Measurements from ENCODE around the gene CYSRT1. TPM values are rescaled to one million over a fixed set of nuclear protein-coding genes. Genes with fewer than 3 reads are reported as not detected.

The CYSRT1 gene
- total RNA-seq, 1 experiment from 2014 or later: 3.0 TPM

DNA sequence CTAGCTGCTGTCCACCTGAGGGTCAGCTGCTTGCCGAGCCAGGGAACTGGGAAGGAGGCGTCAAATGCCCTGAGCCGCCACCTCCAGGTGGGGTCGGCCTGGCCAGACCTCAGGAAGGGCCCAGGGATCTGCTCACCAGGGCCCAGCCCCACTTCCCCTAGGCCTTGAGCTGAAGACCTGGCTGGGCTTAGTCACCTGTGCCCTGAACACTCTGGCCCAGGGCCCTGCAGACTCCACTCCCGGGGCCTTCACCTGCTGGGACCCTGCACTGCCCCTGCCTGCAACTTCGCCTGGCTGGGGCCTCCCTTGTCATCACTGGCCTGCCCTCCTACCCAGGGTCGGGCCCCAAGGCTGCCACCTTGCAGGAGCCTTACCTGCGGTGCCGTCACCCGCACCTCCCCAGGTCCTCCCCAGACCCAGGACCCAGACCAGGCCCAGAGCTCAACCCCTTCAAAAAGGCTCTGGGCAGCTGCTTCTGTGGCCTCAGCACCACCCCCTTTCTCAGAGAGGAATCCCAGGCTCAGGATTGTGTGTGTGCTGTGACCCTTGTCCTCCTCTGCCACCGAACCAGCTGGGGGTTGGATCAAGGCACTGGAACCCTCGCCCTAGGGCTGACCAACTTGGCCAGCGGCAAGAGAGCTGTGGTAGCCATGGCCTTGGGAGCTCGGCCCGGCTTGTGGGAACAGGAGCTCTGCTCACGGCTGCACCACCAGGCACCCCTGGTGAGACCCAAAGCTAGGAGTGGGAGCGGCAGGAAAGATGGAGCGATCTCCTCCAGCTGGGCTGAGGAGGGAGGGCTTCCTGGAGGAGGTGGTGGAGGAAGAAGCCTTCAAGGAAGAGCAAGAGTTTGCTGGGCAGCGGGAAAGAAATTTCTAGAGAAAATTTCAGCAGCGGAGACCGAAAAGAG lies 29.0 kb downstream of the CYSRT1 start:
- no peaks in the 10 kb centered on the region for H3K4me1 Mint-ChIP-seq (ENCODE audit: low read depth, unreplicated experiment)
- no peaks in the 10 kb centered on the region for H3K9me3 Mint-ChIP-seq (ENCODE audit: low read depth, unreplicated experiment)
- H3K4me3 Mint-ChIP-seq (ENCODE audit: low read depth, unreplicated experiment): peak overlapping the region; percentile 80
- no TSS peak for BruUV-seq (replicated peaks)
- H3K36me3 Mint-ChIP-seq (ENCODE audit: insufficient read depth, unreplicated experiment): peaks cover 46% of the 10 kb centered on the region
- no peaks in the 10 kb centered on the region for H3K27me3 Mint-ChIP-seq (ENCODE audit: unreplicated experiment)
- DNase-seq: no peak
- intact Hi-C loops (cut with micrococcal nuclease; ENCODE audit: unreplicated experiment): no loop called here
- TF ChIP-seq, protein P1, sequence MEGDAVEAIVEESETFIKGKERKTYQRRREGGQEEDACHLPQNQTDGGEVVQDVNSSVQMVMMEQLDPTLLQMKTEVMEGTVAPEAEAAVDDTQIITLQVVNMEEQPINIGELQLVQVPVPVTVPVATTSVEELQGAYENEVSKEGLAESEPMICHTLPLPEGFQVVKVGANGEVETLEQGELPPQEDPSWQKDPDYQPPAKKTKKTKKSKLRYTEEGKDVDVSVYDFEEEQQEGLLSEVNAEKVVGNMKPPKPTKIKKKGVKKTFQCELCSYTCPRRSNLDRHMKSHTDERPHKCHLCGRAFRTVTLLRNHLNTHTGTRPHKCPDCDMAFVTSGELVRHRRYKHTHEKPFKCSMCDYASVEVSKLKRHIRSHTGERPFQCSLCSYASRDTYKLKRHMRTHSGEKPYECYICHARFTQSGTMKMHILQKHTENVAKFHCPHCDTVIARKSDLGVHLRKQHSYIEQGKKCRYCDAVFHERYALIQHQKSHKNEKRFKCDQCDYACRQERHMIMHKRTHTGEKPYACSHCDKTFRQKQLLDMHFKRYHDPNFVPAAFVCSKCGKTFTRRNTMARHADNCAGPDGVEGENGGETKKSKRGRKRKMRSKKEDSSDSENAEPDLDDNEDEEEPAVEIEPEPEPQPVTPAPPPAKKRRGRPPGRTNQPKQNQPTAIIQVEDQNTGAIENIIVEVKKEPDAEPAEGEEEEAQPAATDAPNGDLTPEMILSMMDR (IDR thresholded peaks at IDR 0.05; ENCODE audit: unreplicated experiment): no peak
- peak overlapping the region; percentile 66 for H3K27ac Mint-ChIP-seq (ENCODE audit: unreplicated experiment)
- CTCF ChIA-PET: interaction anchor here (0.7 to 1.2 kb wide), 4 partner anchors 12 to 33 kb away, joined by 3 to 4 read pairs (median 3); no protein-coding TSS in a partner anchor

- TF ChIP-seq, protein P1 (IDR thresholded peaks at IDR 0.05; ENCODE audit: unreplicated experiment): no peak
- H3K9me3 Mint-ChIP-seq (ENCODE audit: low read depth, unreplicated experiment): no peaks in the 10 kb centered on the region
- CTCF ChIA-PET: interaction anchor here (0.7 to 1.2 kb wide), 4 partner anchors 13 to 32 kb away, joined by 3 to 4 read pairs (median 3); no protein-coding TSS in a partner anchor
- H3K27ac Mint-ChIP-seq (ENCODE audit: unreplicated experiment): peak within 1 kb of the TSS; percentile 66
- H3K4me1 Mint-ChIP-seq (ENCODE audit: low read depth, unreplicated experiment): no peaks in the 10 kb centered on the region
- intact Hi-C loops (cut with micrococcal nuclease; ENCODE audit: unreplicated experiment): no loop called here
- DNase-seq: peak; percentile 95
- H3K4me3 Mint-ChIP-seq (ENCODE audit: low read depth, unreplicated experiment): peak within 1 kb of the TSS; percentile 80
- no peaks in the 10 kb centered on the region for H3K27me3 Mint-ChIP-seq (ENCODE audit: unreplicated experiment)
- peaks cover 43% of the 10 kb centered on the region for H3K36me3 Mint-ChIP-seq (ENCODE audit: insufficient read depth, unreplicated experiment)
- BruUV-seq (replicated peaks): no TSS peak
Measured at GRCh38 chr9:137254624-137255447, 29.9 kb downstream of the CYSRT1 start, which contains the start of gene NELFB. Gene NELFB, plus strand, starts transcription at chr9:137255327.

DNA sequence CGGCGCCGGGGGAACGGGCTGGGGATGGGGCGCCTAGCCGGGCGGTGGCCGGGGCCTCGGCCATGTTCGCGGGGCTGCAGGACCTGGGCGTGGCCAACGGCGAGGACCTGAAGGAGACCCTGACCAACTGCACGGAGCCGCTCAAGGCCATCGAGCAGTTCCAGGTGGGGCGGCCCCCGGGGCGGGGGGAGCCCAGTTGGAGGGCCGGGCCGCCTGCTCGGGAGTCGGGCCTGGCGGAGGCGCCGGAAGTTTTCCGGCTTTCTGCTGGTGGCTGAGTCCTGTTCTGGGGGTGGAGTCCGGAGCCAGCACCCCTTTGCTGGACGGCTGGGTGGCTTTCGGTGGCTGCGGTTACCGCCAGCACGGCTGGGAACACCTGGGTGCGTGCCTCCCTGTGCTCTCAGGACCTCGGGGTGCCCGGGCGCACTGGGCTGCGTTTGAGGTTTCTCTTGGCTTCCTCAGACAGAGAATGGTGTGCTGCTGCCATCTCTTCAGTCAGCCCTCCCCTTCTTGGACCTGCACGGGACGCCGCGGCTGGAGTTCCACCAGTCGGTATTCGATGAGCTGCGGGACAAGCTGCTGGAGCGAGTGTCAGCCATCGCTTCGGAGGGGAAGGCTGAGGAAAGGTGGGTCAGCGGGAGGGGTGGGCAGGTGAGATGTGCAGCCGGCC lies 30.6 kb downstream of the CYSRT1 start:
- CTCF ChIA-PET: interaction anchor here (1.2 kb wide), 1 partner anchor 31 kb away, joined by 3 read pairs; no protein-coding TSS in a partner anchor
- Mint-ChIP-seq H3K27ac (ENCODE audit: unreplicated experiment) (no peak overlapping the region), H3K4me3 (ENCODE audit: low read depth, unreplicated experiment) (peak overlapping the region; percentile 80), H3K4me1 (ENCODE audit: low read depth, unreplicated experiment) (no peaks in the 10 kb centered on the region), H3K36me3 (ENCODE audit: insufficient read depth, unreplicated experiment) (peaks cover 42% of the 10 kb centered on the region), H3K9me3 (ENCODE audit: low read depth, unreplicated experiment) (no peaks in the 10 kb centered on the region), H3K27me3 (ENCODE audit: unreplicated experiment) (no peaks in the 10 kb centered on the region)
- BruUV-seq (replicated peaks): no TSS peak
- intact Hi-C loops (cut with micrococcal nuclease; ENCODE audit: unreplicated experiment): no loop called here
- TF ChIP-seq, protein P1 (IDR thresholded peaks at IDR 0.05; ENCODE audit: unreplicated experiment): no peak
- DNase-seq: peak; percentile 49

- CTCF ChIA-PET: no interaction called here
- H3K27me3 Mint-ChIP-seq (ENCODE audit: unreplicated experiment): no peaks in the 10 kb centered on the region
- no peak for DNase-seq
- peaks cover 38% of the 10 kb centered on the region for H3K36me3 Mint-ChIP-seq (ENCODE audit: insufficient read depth, unreplicated experiment)
- no TSS peak for BruUV-seq (replicated peaks)
- H3K4me1 Mint-ChIP-seq (ENCODE audit: low read depth, unreplicated experiment): peaks cover under 1% of the 10 kb centered on the region
- H3K9me3 Mint-ChIP-seq (ENCODE audit: low read depth, unreplicated experiment): no peaks in the 10 kb centered on the region
- intact Hi-C loops (cut with micrococcal nuclease; ENCODE audit: unreplicated experiment): no loop called here
- H3K4me3 Mint-ChIP-seq (ENCODE audit: low read depth, unreplicated experiment): peak overlapping the region; percentile 80
- no peak overlapping the region for H3K27ac Mint-ChIP-seq (ENCODE audit: unreplicated experiment)
- TF ChIP-seq, protein P1 (IDR thresholded peaks at IDR 0.05; ENCODE audit: unreplicated experiment): no peak
Measured at GRCh38 chr9:137256362-137256761, 31.4 kb downstream of the CYSRT1 start.

Measured in Calu3 (cell line).